H1 (cell line): ENCODE measurements around the gene TATDN2. TPM values are rescaled to one million over a fixed set of nuclear protein-coding genes. Genes with fewer than 3 reads are reported as not detected.

Experiments
- USF2 ChIP-seq: IDR thresholded peaks from 2 replicates; pipeline ENCODE4 v1.6.1; 2011; ENCODE audit warnings: low read length, improper control_type of control experiment
- polyA plus RNA-seq, 7 experiments: library from polyadenylated mRNA; depleted of rRNA in 3 of 7; stranded (reverse) in 5 of 7; unstranded in 2 of 7; fragments of >200 nt in 5 of 7; fragments of 200-250 nt in 2 of 7; gene quantifications; 1 replicate in 5 of 7; 2 replicates in 1 of 7; 4 replicates in 1 of 7; pipeline versions ENCODE4 v1.2.1 to v1.2.3, GENCODE V29; 2011 to 2013; ENCODE audit warnings: missing spikeins in 2 of 7, mixed read lengths in 2 of 7
- total RNA-seq: library from RNA; stranded (reverse); fragmentation: NEBNext Ultra II Directional; extraction: Animal tissue kit (Norgen Biotek cat#: 25700); gene quantifications from 2 replicates; pipeline ENCODE4 v1.2.1, GENCODE V29; 2021

Gene TATDN2
- total and polyA plus RNA-seq, 2 of the 8 experiments (the other 6 are each of a cell fraction or from before 2014, with no cell fraction given): 12.1 to 34.8 TPM

GRCh38 chr3:10198761-10199649 is 49.3 kb upstream of the TATDN2 start (continued):
- no peak for TF ChIP-seq USF2
